ENCODE data around the gene PLEKHB2. TPM values are rescaled to one million over a fixed set of nuclear protein-coding genes. Genes with fewer than 3 reads are reported as not detected.

The PLEKHB2 gene
- total RNA-seq, 1 experiment from 2014 or later = 65.6 TPM

DNA sequence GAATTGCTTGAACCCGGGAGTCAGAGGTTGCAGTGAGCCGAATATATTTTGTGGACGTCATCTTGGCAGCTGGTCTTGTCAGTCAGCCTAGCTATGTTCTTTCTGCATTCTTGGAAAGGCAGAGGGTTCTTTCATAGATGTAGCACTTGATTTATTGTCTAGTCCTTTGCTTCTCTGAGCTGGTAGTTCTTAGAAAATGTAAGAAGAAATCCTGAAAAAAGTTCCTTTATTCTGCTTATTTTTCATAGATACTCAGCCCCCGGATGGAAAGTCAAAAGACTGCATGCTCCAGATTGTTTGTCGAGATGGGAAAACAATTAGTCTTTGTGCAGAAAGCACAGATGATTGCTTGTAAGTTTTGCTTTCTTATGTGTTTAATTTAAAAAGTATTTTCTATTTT lies 21.3 kb downstream of the PLEKHB2 start:
- Mint-ChIP-seq H3K27me3 (ENCODE audit: low read depth) (peaks cover 6% of the 10 kb centered on the region), H3K9me3 (peaks cover 3% of the 10 kb centered on the region; the same call in 1 of the 2 replicates), H3K36me3 (peaks cover 72% of the 10 kb centered on the region), H3K4me3 (no peak overlapping the region), H3K4me1 (peaks cover 6% of the 10 kb centered on the region), H3K27ac (no peak overlapping the region)
- CTCF ChIA-PET = no interaction called here
- no peak for ATAC-seq
- no peak for DNase-seq (ENCODE audit: low spot score)
- POLR2A ChIA-PET = no interaction called here
- TF ChIP-seq, protein P1, sequence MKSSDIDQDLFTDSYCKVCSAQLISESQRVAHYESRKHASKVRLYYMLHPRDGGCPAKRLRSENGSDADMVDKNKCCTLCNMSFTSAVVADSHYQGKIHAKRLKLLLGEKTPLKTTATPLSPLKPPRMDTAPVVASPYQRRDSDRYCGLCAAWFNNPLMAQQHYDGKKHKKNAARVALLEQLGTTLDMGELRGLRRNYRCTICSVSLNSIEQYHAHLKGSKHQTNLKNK (CRISPR knock-in tag; IDR thresholded peaks at IDR 0.05) = no peak
- no peak for TF ChIP-seq IRF2 (CRISPR knock-in tag; IDR thresholded peaks at IDR 0.05; ENCODE audit: borderline replicate concordance, low read depth)
- TF ChIP-seq ZNF263 (CRISPR knock-in tag; IDR thresholded peaks at IDR 0.05; ENCODE audit: low read depth) = no peak
- TF ChIP-seq, protein P2, sequence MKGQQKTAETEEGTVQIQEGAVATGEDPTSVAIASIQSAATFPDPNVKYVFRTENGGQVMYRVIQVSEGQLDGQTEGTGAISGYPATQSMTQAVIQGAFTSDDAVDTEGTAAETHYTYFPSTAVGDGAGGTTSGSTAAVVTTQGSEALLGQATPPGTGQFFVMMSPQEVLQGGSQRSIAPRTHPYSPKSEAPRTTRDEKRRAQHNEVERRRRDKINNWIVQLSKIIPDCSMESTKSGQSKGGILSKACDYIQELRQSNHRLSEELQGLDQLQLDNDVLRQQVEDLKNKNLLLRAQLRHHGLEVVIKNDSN (CRISPR knock-in tag; IDR thresholded peaks at IDR 0.05) = no peak
- TF ChIP-seq ZNF532 (CRISPR knock-in tag; IDR thresholded peaks at IDR 0.05; ENCODE audit: borderline replicate concordance) = no peak
- no peak for TF ChIP-seq ZNF121 (CRISPR knock-in tag; IDR thresholded peaks at IDR 0.05)
- TF ChIP-seq SMAD3 (CRISPR knock-in tag; IDR thresholded peaks at IDR 0.05; ENCODE audit: borderline replicate concordance) = no peak

DNA sequence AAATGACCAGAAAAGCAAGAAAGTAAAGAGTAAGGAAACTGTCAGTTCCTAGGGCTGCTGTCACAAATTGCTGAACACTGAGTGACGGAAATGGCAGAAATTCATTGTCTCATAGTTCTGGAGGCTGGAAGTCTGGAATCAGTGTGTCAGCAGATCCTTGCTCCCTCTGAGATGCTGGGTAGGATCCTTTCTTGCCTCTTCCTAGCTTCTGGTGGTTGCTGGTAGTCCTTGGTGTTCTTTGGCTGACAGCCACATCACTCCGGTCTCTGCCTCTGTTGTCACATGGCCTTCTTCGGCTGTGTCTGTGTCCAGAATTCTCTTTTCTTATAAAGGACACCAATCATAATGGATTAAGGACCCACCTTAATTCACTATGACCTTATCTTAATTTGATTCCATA lies 21.9 kb downstream of the PLEKHB2 start:
- no peak overlapping the region for H3K4me3 Mint-ChIP-seq
- peaks cover 6% of the 10 kb centered on the region for H3K27me3 Mint-ChIP-seq (ENCODE audit: low read depth)
- ChIA-PET POLR2A (no interaction called here), CTCF (no interaction called here)
- TF ChIP-seq NFATC4 (CRISPR knock-in tag; IDR thresholded peaks at IDR 0.05) = no peak
- no peak for TF ChIP-seq TCF7 (CRISPR knock-in tag; IDR thresholded peaks at IDR 0.05; ENCODE audit: low read depth)
- TF ChIP-seq ZNF263 (CRISPR knock-in tag; IDR thresholded peaks at IDR 0.05; ENCODE audit: low read depth) = no peak
- TF ChIP-seq EMX1 (CRISPR knock-in tag; IDR thresholded peaks at IDR 0.05) = no peak
- TF ChIP-seq, protein P3, sequence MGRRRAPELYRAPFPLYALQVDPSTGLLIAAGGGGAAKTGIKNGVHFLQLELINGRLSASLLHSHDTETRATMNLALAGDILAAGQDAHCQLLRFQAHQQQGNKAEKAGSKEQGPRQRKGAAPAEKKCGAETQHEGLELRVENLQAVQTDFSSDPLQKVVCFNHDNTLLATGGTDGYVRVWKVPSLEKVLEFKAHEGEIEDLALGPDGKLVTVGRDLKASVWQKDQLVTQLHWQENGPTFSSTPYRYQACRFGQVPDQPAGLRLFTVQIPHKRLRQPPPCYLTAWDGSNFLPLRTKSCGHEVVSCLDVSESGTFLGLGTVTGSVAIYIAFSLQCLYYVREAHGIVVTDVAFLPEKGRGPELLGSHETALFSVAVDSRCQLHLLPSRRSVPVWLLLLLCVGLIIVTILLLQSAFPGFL (CRISPR knock-in tag; IDR thresholded peaks at IDR 0.05; ENCODE audit: borderline replicate concordance) = no peak
- no peak for TF ChIP-seq PRRX2 (CRISPR knock-in tag; IDR thresholded peaks at IDR 0.05)
- no peak for TF ChIP-seq HMGA2 (CRISPR knock-in tag; IDR thresholded peaks at IDR 0.05)
- TF ChIP-seq, protein P4, sequence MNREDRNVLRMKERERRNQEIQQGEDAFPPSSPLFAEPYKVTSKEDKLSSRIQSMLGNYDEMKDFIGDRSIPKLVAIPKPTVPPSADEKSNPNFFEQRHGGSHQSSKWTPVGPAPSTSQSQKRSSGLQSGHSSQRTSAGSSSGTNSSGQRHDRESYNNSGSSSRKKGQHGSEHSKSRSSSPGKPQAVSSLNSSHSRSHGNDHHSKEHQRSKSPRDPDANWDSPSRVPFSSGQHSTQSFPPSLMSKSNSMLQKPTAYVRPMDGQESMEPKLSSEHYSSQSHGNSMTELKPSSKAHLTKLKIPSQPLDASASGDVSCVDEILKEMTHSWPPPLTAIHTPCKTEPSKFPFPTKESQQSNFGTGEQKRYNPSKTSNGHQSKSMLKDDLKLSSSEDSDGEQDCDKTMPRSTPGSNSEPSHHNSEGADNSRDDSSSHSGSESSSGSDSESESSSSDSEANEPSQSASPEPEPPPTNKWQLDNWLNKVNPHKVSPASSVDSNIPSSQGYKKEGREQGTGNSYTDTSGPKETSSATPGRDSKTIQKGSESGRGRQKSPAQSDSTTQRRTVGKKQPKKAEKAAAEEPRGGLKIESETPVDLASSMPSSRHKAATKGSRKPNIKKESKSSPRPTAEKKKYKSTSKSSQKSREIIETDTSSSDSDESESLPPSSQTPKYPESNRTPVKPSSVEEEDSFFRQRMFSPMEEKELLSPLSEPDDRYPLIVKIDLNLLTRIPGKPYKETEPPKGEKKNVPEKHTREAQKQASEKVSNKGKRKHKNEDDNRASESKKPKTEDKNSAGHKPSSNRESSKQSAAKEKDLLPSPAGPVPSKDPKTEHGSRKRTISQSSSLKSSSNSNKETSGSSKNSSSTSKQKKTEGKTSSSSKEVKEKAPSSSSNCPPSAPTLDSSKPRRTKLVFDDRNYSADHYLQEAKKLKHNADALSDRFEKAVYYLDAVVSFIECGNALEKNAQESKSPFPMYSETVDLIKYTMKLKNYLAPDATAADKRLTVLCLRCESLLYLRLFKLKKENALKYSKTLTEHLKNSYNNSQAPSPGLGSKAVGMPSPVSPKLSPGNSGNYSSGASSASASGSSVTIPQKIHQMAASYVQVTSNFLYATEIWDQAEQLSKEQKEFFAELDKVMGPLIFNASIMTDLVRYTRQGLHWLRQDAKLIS (CRISPR knock-in tag; IDR thresholded peaks at IDR 0.05; ENCODE audit: borderline replicate concordance) = no peak
- TF ChIP-seq ZNF423 (CRISPR knock-in tag; IDR thresholded peaks at IDR 0.05) = no peak
- TF ChIP-seq RORB (CRISPR knock-in tag; IDR thresholded peaks at IDR 0.05) = no peak
- no peak for TF ChIP-seq ZNF671 (CRISPR knock-in tag; IDR thresholded peaks at IDR 0.05)
- no peak for TF ChIP-seq ZNF219 (CRISPR knock-in tag; IDR thresholded peaks at IDR 0.05; ENCODE audit: borderline replicate concordance)
- no peak for TF ChIP-seq NR3C1 (CRISPR knock-in tag; conservative IDR thresholded peaks at IDR 0.05; ENCODE audit: low read depth)
- TF ChIP-seq CREB1 (CRISPR knock-in tag; IDR thresholded peaks at IDR 0.05) = no peak
- TF ChIP-seq, protein P5, sequence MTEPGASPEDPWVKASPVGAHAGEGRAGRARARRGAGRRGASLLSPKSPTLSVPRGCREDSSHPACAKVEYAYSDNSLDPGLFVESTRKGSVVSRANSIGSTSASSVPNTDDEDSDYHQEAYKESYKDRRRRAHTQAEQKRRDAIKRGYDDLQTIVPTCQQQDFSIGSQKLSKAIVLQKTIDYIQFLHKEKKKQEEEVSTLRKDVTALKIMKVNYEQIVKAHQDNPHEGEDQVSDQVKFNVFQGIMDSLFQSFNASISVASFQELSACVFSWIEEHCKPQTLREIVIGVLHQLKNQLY (CRISPR knock-in tag; IDR thresholded peaks at IDR 0.05) = no peak
- TF ChIP-seq SOX15 (CRISPR knock-in tag; IDR thresholded peaks at IDR 0.05) = no peak
- DNase-seq (ENCODE audit: low spot score) = no peak
- H3K9me3 Mint-ChIP-seq = peaks cover 3% of the 10 kb centered on the region; the same call in 1 of the 2 replicates
- H3K36me3 Mint-ChIP-seq = peaks cover 72% of the 10 kb centered on the region
- no peak overlapping the region for H3K27ac Mint-ChIP-seq
- no peak for ATAC-seq
- H3K4me1 Mint-ChIP-seq = peaks cover 6% of the 10 kb centered on the region
